Non-pigmented ciliary epithelial cell (primary cell): ENCODE data around the gene TLCD4.
"Not testable (repeated sequence)": the region's sequence is repeated elsewhere in the genome, so short reads cannot be mapped to it uniquely, and the experiment has no call there.

Experiments used
- DNase-seq: peaks from one replicate; pipeline ENCODE4 v3.0.0-alpha.2; 2010; ENCODE audit warnings: low read depth

The TLCD4 gene

GRCh38 chr1:95154096-95154495 is 36.9 kb downstream of the TLCD4 start:
- no peak for DNase-seq

DNA sequence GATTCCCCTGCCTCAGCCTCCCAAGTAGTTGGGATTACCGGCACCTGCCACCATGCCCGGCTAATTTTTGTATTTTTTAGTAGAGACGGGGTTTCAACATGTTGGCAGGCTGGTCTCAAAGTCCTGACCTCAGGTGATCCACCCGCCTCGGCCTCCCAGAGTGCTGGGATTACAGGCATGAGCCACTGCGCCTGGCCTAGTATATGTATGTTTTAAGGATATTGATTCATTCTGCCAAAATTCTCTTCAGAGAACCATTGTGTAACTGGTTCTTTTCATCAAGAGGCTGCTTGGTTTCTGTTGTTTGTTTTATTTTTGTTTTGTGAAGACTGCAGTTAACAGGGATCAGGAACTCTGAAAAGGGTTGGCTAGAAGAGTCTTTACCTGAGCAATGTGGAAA is 48.4 kb downstream of the TLCD4 start:
- not testable (repeated sequence) for DNase-seq
